GM23248 (cell line): ENCODE data around the gene CACNB2.

Source experiments
- EZH2 ChIP-seq: fragments of 200-600 bp; sonication (generic); IDR thresholded peaks from 2 replicates; pipeline ENCODE4 v1.6.1; 2018; ENCODE audit warnings: antibody characterized with exemption, mild to moderate bottlenecking; ENCODE audit not compliant: insufficient read depth, poor library complexity, severe bottlenecking
- EZH2phosphoT487 ChIP-seq: fragments of 200-600 bp; sonication (generic); IDR thresholded peaks from 2 replicates; pipeline ENCODE4 v1.6.1; 2018; ENCODE audit warnings: antibody characterized with exemption, moderate library complexity, mild to moderate bottlenecking, low read depth; ENCODE audit not compliant: insufficient read depth

DNA sequence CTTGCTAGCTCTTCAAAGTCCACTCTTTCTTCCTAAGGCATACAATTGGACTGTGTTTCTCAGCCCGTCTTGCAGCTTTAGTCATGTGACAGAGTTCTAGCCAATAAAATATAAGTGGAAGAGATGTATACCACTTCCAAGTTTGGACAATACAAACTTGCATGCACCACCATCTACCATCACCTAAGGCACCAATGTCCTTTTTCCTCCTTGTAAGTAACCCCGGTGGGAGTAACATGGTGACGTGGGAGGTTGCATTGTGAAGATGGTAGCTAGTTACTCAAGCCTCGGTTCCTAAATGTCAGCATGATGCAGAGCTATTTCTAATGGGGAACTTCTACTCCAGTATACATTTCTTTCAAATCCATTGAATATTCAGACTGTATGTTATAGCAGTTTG is 5.3 kb upstream of the CACNB2 start:
- no peak for TF ChIP-seq EZH2phosphoT487
- TF ChIP-seq EZH2: no peak
